B cell (primary cell): ENCODE data around the gene RSPH1. TPM values are rescaled to one million over a fixed set of nuclear protein-coding genes. Genes with fewer than 3 reads are reported as not detected.

Experiments
- ATAC-seq: fragments of 200-7000 bp; cut with Tn5 transposase; one replicate; pipeline ENCODE4 v1.10.0; 2021; ENCODE audit warnings: low read depth, mild to moderate bottlenecking, moderate number of reproducible peaks, moderate library complexity
- CTCF ChIA-PET: fragments of 350-600 bp; sonication (Branson Sonifier 250); formaldehyde crosslinking; loops from one replicate; lab custom pipeline; 2021; ENCODE audit warnings: antibody characterized with exemption, inconsistent platforms; lab: Charles Lee
- POLR2A ChIA-PET: fragments of 350-600 bp; sonication (Branson Sonifier 250); formaldehyde crosslinking; loops from one replicate; lab custom pipeline; 2021; ENCODE audit warnings: antibody characterized with exemption; lab: Charles Lee
- DNase-seq: peaks from one replicate; pipeline ENCODE4 v3.0.0; 2013
- H2AFZ ChIP-seq: 2 replicates; pipeline ENCODE4 v1.6.1; 2012; ENCODE audit warnings: mild to moderate bottlenecking, low read depth, low read length; ENCODE audit not compliant: insufficient read depth, poor library complexity, severe bottlenecking
- H3K27ac ChIP-seq, 2 donors: 1 replicate in 1 of 2; 2 replicates in 1 of 2; pipeline ENCODE4 v1.5.1; 2012 to 2013; ENCODE audit warnings: low read length in 2 of 2, mild to moderate bottlenecking in 2 of 2, moderate library complexity in 1 of 2
- H3K27me3 ChIP-seq, 4 experiments: fragments of 200-600 bp in 1 of 4; sonication (generic) in 1 of 4; replicated peaks in 1 of 4; 1 replicate in 2 of 4; 2 replicates in 2 of 4; pipeline versions ENCODE4 v1.6.1 to v1.7.0; 2013 to 2016; ENCODE audit warnings: low read length in 3 of 4, mild to moderate bottlenecking in 2 of 4, mixed read lengths in 1 of 4, moderate library complexity in 1 of 4; ENCODE audit not compliant: insufficient read depth in 4 of 4, control insufficient read depth in 3 of 4; ENCODE audit errors: control extremely low read depth in 1 of 4
- H3K36me3 ChIP-seq, 2 experiments: replicated peaks in 1 of 2; 1 replicate in 1 of 2; 2 replicates in 1 of 2; pipeline versions ENCODE4 v1.6.1 to v1.7.1; 2013; ENCODE audit warnings: low read length in 1 of 2; ENCODE audit not compliant: insufficient read depth in 2 of 2, control insufficient read depth in 1 of 2; ENCODE audit errors: control extremely low read depth in 1 of 2, extremely low read depth in 1 of 2
- H3K4me1 ChIP-seq, 2 donors: fragments of 200-600 bp in 1 of 2; sonication (generic) in 1 of 2; 1 replicate in 1 of 2; 2 replicates in 1 of 2; pipeline versions ENCODE4 v1.5.1 to v1.6.1; 2013 to 2017; ENCODE audit warnings: low read length in 2 of 2; ENCODE audit not compliant: control insufficient read depth in 2 of 2, insufficient read depth in 2 of 2
- H3K4me2 ChIP-seq: replicated peaks from 2 replicates; pipeline ENCODE3; 2012; ENCODE audit warnings: mild to moderate bottlenecking, low read depth, low read length; ENCODE audit not compliant: poor library complexity, severe bottlenecking
- H3K4me3 ChIP-seq, 5 experiments: fragments of 200-600 bp in 1 of 5; sonication (generic) in 1 of 5; 1 replicate in 3 of 5; 2 replicates in 2 of 5; pipeline versions ENCODE4 v1.5.1 to v1.7.0; 2011 to 2016; ENCODE audit warnings: low read length in 4 of 5, mild to moderate bottlenecking in 4 of 5, low read depth in 2 of 5, control low read depth in 1 of 5, moderate library complexity in 1 of 5; ENCODE audit not compliant: insufficient read depth in 1 of 5; ENCODE audit errors: control extremely low read depth in 1 of 5, extremely low read depth in 1 of 5
- H3K79me2 ChIP-seq: fragments of 200-600 bp; sonication (generic); one replicate; pipeline ENCODE4 v1.6.0; 2016; ENCODE audit warnings: low read length; ENCODE audit not compliant: control insufficient read depth, insufficient read depth
- H3K9ac ChIP-seq: fragments of 200-600 bp; sonication (generic); 2 replicates; pipeline ENCODE4 v1.6.1; 2017; ENCODE audit warnings: mild to moderate bottlenecking, low read length, moderate library complexity
- H3K9me3 ChIP-seq, 3 donors: one replicate each; pipeline versions ENCODE4 v1.6.1 to v1.7.1; 2013; ENCODE audit warnings: low read length in 2 of 3; ENCODE audit not compliant: control insufficient read depth in 2 of 3, insufficient read depth in 1 of 3; ENCODE audit errors: control extremely low read depth in 1 of 3
- H4K20me1 ChIP-seq: 2 replicates; pipeline ENCODE4 v1.6.0; 2012; ENCODE audit warnings: mild to moderate bottlenecking, low read length; ENCODE audit not compliant: insufficient read depth, control insufficient read depth, poor library complexity, severe bottlenecking
- H3K27ac Mint-ChIP-seq: one replicate; pipeline ENCODE4 v1.8.0; 2021; ENCODE audit warnings: mixed read lengths
- H3K27me3 Mint-ChIP-seq: one replicate; pipeline ENCODE4 v1.8.0; 2021; ENCODE audit warnings: mixed read lengths
- H3K4me1 Mint-ChIP-seq: one replicate; pipeline ENCODE4 v1.8.0; 2021; ENCODE audit warnings: mixed read lengths
- H3K4me3 Mint-ChIP-seq: one replicate; pipeline ENCODE4 v1.8.0; 2021; ENCODE audit warnings: mixed read lengths
- H3K9me3 Mint-ChIP-seq: one replicate; pipeline ENCODE4 v1.8.0; 2022; ENCODE audit warnings: mixed read lengths; ENCODE audit not compliant: insufficient read depth
- EZH2 ChIP-seq: IDR thresholded peaks from 2 replicates; pipeline ENCODE4 v1.6.1; 2012; ENCODE audit warnings: borderline replicate concordance, low read depth, mild to moderate bottlenecking, moderate library complexity, low read length; ENCODE audit not compliant: insufficient read depth, poor library complexity, severe bottlenecking
- WGBS: methylation state at CpG from one replicate; pipeline ENCODE4 v1.1.5; 2013; ENCODE audit warnings: missing lambda C conversion rate; ENCODE audit not compliant: insufficient coverage; 5-methylcytosine and 5-hydroxymethylcytosine counted together
- intact Hi-C: fragments of 100-400 bp; cut with micrococcal nuclease; formaldehyde crosslinking; loops from one replicate; pipeline ENCODE4 v1.10.0; 2022
- polyA plus RNA-seq: library from polyadenylated mRNA; depleted of rRNA; stranded (reverse); fragments of >200 nt; gene quantifications from 2 replicates; pipeline ENCODE4 v1.2.3, GENCODE V29; 2012
- total RNA-seq, 2 donors: library from RNA; stranded (reverse); fragments of 120-200 nt in 1 of 2; gene quantifications; 1 replicate in 1 of 2; 2 replicates in 1 of 2; pipeline versions ENCODE4 v1.2.3 to v1.2.4, GENCODE V29; 2013 to 2022
- TF ChIP-seq, protein P1 (sequence below): fragments of 200-600 bp; IDR thresholded peaks from one replicate; pipeline ENCODE4 v1.8.0; 2022; ENCODE audit warnings: antibody characterized with exemption, mild to moderate bottlenecking

The RSPH1 gene
- total and polyA plus RNA-seq, 2 donors (not counting 1 experiment from before 2014, with no cell fraction given), result 0.10 to 0.64 TPM

DNA sequence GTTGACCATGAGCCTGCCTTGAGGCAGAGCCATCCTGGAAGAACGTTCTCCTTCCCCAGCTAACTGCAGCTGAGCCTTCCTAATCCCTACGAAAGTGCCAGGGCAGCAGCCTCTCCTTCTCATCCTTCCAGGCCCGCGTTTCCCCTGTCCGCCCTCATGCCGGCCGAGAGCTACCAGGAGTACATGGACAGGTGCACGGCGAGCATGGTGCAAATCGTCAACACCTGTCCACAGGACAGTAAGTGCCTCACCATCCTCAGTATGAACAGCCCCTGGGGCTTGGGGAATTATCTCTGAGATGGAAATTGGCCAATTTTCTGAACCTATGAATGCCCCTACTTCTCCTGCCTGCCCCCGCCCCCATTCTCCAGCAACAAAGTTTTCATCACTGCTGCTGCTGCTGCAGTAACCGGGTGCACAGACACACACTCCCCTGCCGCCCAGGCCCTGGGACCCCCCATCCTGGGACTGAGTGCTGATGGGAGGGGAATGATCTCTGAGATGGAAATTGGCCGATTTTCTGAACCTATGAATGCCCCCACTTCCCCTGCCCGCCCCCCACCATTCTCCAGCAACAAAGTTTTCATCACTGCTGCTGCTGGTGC is 52.7 kb downstream of the RSPH1 start:
- Histone ChIP-seq H3K79me2 (no peaks in the 10 kb centered on the region), H3K27me3 (peaks cover 0 to 11% (median 0%) of the 10 kb centered on the region in 4 experiments), H3K4me2 (no peak overlapping the region), H3K9me3 (no peaks in the 10 kb centered on the region), H3K4me1 (no peaks in the 10 kb centered on the region), H4K20me1 (no peaks in the 10 kb centered on the region), H2AFZ (no peak overlapping the region), H3K9ac (no peak overlapping the region), H3K4me3 (no peak overlapping the region), H3K27ac (no peak overlapping the region), H3K36me3 (no peaks in the 10 kb centered on the region)
- ChIA-PET POLR2A (interaction anchor here (0.7 kb wide), 1 partner anchor 182 kb away, joined by 3 read pairs; no protein-coding TSS in a partner anchor), CTCF (interaction anchor here (1.1 kb wide), 1 partner anchor 185 kb away, joined by 3 read pairs; no protein-coding TSS in a partner anchor)
- H3K27ac Mint-ChIP-seq, result no peak overlapping the region
- no peak for DNase-seq
- TF ChIP-seq EZH2, result no peak
- TF ChIP-seq, protein P1, sequence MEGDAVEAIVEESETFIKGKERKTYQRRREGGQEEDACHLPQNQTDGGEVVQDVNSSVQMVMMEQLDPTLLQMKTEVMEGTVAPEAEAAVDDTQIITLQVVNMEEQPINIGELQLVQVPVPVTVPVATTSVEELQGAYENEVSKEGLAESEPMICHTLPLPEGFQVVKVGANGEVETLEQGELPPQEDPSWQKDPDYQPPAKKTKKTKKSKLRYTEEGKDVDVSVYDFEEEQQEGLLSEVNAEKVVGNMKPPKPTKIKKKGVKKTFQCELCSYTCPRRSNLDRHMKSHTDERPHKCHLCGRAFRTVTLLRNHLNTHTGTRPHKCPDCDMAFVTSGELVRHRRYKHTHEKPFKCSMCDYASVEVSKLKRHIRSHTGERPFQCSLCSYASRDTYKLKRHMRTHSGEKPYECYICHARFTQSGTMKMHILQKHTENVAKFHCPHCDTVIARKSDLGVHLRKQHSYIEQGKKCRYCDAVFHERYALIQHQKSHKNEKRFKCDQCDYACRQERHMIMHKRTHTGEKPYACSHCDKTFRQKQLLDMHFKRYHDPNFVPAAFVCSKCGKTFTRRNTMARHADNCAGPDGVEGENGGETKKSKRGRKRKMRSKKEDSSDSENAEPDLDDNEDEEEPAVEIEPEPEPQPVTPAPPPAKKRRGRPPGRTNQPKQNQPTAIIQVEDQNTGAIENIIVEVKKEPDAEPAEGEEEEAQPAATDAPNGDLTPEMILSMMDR, result no peak
- intact Hi-C loops, result no loop called here
- no peak for ATAC-seq
- H3K4me1 Mint-ChIP-seq, result peaks cover 3% of the 10 kb centered on the region
- H3K27me3 Mint-ChIP-seq, result peaks cover 14% of the 10 kb centered on the region
- 96% methylated on average over 11 of the region's 15 CpGs for whole genome bisulfite sequencing
- H3K4me3 Mint-ChIP-seq, result no peak overlapping the region
- no peaks in the 10 kb centered on the region for H3K9me3 Mint-ChIP-seq

DNA sequence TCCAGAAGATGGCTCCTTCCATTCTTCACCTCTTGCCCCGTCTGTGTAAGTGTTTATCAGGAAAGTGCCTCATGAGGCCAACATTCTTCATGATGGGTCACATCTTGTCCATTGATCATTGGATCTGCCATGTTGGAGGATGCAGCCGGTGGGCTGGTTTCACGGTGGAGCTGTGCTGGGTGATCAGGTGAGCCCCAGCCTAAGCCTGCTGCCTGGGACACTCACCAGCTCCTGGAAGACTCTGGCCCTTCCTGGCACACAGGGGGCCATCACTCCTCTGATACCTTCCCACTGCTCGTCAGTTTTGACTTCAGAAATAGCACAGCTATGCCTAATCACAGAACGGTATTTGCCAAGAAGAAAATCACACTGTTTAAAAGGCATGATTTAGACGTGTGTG is 54.1 kb downstream of the RSPH1 start:
- ATAC-seq (no peak), DNase-seq (no peak)
- H3K4me1 ChIP-seq, result no peaks in the 10 kb centered on the region
- Mint-ChIP-seq H3K4me3 (no peak overlapping the region), H3K27me3 (peaks cover 20% of the 10 kb centered on the region), H3K4me1 (peaks cover 3% of the 10 kb centered on the region), H3K9me3 (peaks cover 3% of the 10 kb centered on the region), H3K27ac (no peak overlapping the region)
- no peaks in the 10 kb centered on the region for H4K20me1 ChIP-seq
- no peaks in the 10 kb centered on the region for H3K36me3 ChIP-seq
- no peak overlapping the region for H3K9ac ChIP-seq
- WGBS, result 78% methylated on average over 5 of the region's 6 CpGs
- no peak overlapping the region for H3K27ac ChIP-seq
- CTCF ChIA-PET, result interaction anchor here (0.9 to 1.1 kb wide), 2 partner anchors 94 to 183 kb away, joined by 3 to 4 read pairs; no protein-coding TSS in a partner anchor
- no peak overlapping the region for H3K4me2 ChIP-seq
- peaks cover 0 to 18% (median 0%) of the 10 kb centered on the region in 4 experiments for H3K27me3 ChIP-seq
- TF ChIP-seq EZH2, result no peak
- TF ChIP-seq, protein P1, result no peak
- no peaks in the 10 kb centered on the region for H3K79me2 ChIP-seq
- intact Hi-C loops, result no loop called here
- POLR2A ChIA-PET, result no interaction called here
- H3K4me3 ChIP-seq, result no peak overlapping the region
- peaks cover 0 to 6% (median 3%) of the 10 kb centered on the region in 3 donors for H3K9me3 ChIP-seq
- no peak overlapping the region for H2AFZ ChIP-seq
